ENCODE results near the gene GSKIP.
A peak's percentile ranks its signal among the peaks of the same experiment; 100 is the strongest.

The GSKIP gene

DNA sequence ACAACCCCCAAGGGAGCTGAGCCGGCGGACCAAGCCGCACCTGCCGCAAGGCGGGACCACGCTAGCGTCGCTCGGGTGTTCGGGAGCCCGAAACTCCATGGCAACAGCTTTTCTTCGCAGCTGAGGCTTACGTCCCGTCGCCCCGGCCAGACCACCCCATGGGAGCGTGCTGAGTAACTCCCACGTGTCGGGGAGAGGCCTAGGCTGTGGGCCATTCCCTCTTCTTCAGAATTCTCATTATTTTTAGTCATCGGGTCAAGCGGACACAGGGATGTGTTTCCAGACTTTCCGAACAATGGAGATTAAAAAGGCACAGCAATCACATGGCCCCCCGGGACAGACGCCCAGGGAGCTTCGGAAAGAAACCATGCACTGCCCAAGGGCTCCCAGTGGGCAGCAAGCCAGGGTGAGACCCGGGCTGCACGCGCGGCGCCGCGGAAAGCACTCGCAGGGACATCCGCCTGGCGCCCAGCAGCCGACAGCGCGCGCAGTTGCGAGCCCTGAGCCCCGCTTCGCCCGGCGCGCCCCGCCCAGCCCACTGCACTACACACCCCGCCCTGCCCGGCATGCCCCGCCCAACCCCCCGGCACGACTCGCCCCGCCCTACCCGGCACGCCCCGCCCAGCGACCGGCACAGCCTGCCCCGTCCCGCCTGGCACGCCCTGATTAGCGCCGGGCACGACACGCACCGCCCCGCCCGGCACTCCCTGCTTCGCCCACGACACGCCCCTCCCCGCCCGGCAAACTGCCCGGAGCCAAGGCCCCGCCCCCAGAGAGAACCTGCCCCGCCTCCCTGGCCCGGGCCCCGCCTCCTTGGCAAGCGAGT lies 28.2 kb downstream of the GSKIP start:
- TF ChIP-seq, protein P1, sequence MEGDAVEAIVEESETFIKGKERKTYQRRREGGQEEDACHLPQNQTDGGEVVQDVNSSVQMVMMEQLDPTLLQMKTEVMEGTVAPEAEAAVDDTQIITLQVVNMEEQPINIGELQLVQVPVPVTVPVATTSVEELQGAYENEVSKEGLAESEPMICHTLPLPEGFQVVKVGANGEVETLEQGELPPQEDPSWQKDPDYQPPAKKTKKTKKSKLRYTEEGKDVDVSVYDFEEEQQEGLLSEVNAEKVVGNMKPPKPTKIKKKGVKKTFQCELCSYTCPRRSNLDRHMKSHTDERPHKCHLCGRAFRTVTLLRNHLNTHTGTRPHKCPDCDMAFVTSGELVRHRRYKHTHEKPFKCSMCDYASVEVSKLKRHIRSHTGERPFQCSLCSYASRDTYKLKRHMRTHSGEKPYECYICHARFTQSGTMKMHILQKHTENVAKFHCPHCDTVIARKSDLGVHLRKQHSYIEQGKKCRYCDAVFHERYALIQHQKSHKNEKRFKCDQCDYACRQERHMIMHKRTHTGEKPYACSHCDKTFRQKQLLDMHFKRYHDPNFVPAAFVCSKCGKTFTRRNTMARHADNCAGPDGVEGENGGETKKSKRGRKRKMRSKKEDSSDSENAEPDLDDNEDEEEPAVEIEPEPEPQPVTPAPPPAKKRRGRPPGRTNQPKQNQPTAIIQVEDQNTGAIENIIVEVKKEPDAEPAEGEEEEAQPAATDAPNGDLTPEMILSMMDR (IDR thresholded peaks at IDR 0.05; ENCODE audit: extremely low read depth, missing control alignments) = no peak
- DNase-seq (ENCODE audit: low spot score) = peak; percentile 99

DNA sequence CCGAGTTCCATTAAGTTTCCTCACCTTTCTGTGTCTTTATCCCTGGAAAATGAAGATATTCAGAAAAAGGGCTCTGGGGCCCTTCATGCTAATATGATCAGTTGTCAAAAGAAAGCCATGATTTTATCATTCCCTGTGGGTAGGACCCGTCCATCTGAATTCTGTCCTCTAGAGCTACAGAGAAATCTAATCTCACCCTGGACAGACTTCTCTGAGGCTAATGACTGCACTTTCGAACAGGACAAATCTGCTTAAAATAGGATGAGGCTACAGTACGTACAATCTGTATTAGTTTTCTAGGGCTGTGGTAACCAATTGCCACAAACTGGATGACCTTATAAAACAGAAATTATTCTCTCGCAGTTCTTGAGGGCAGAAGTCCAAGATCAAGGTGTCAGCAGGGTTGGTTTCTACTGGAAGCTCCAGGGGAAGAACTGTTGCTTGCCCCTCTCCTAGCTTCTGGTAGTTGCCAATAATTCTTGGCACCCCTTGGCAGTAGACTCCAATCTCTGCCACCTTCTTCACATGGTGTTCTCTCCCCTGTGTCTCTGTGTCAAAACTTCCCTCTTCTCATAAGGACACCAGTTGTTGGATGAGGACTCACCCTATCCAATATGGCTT lies 29.9 kb downstream of the GSKIP start:
- DNase-seq (ENCODE audit: low spot score) = no peak

DNA sequence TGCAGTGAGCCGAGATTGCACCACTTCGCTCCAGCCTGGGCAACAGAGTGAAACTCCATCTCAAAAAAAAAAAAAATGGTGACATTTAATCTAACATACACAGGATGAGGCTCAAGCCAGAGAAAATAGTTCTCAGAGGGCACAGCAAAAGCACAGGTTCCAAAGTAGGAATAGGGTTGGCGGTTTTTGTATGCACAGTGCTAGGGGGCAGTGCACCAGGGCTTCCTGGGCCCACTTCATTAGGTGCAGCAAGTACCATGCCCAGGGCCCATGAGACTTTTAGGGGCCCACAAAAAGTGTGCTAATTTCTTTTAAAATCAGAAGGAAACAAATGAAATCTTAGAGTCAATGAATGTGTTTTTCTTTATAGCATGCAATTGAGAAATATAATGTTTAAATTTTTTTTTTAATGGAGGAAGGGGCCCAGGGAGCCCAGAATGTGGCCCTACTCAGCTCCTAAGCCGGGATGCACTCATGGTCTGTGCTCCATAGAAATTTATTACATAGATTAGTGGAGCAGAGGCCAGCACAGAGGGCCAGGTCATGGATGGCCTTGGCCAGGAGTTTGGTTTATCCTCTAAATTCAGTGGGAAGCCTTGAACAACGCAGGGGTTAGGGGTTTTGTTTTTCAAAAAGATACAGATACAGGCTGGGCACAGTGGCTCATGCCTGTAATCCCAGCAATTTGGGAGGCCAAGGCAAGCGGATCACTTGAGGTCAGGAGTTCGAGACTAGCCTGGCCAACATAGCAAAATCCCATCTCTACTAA lies 30.9 kb downstream of the GSKIP start:
- TF ChIP-seq, protein P1 (IDR thresholded peaks at IDR 0.05; ENCODE audit: extremely low read depth, missing control alignments) = no peak
- no peak for DNase-seq (ENCODE audit: low spot score)

More for the DNA sequence above, 29.9 kb downstream of the GSKIP start:
- TF ChIP-seq, protein P1 (IDR thresholded peaks at IDR 0.05; ENCODE audit: extremely low read depth, missing control alignments) = no peak

DNA sequence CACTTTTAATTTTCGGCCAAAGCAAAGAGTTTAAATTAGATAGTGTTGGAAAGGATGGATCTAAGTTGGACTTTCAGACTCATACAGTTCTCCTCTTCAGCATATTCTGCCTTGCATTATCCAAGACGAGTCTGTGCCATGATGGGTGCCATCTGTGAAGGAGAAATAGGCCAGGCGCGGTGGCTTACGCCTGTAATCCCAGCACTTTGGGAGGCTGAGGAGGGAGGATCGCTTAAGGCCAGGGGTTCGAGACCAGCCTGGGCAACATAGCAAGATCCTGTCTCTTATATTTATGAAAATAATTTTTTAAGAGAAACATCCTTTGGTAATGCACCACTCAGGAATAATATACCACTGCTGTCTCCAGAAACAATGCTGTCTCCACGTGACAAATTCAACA lies 35.1 kb downstream of the GSKIP start:
- DNase-seq (ENCODE audit: low spot score) = no peak
- TF ChIP-seq, protein P1 (IDR thresholded peaks at IDR 0.05; ENCODE audit: extremely low read depth, missing control alignments) = no peak

DNA sequence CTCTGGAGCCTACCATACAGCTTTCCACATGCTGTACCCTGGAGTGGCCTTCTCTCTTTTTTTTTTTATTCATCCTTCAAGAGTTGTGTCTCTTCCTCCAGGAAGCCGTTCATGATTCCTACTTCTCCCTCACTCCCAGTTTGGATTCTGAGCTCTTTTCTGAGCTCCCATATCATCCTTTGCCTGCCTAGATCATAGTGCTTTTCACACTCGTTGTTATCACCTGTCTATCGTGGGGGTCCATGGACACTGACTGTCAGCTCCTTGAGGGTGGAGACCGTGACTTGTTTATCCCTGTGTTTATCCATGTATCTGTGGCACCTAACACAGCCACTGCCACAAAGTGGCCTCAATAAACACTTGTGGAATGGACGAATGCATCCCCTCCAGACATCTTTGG lies 35.6 kb downstream of the GSKIP start:
- DNase-seq (ENCODE audit: low spot score) = no peak
- TF ChIP-seq, protein P1 (IDR thresholded peaks at IDR 0.05; ENCODE audit: extremely low read depth, missing control alignments) = no peak

DNA sequence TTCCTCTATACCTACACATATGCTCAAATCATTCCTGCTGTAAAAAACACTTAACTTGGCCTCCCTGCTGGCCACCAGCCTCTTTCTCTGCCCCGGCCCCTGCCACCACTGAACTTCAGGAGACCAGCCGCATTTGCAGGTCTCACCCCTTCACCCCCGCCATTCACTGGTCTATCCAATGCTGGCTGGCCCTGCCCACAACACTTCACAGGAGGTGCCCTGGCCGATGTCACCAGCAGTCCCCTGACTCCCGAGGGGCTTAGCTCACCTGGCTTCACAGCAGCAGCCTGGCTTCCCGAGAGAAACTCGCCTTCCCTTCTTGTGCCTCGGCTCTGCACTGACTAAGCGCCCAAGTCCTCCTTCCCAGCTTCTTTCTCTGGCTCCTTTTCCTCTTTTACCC lies 36.1 kb downstream of the GSKIP start:
- DNase-seq (ENCODE audit: low spot score) = no peak
- TF ChIP-seq, protein P1 (IDR thresholded peaks at IDR 0.05; ENCODE audit: extremely low read depth, missing control alignments) = no peak

DNA sequence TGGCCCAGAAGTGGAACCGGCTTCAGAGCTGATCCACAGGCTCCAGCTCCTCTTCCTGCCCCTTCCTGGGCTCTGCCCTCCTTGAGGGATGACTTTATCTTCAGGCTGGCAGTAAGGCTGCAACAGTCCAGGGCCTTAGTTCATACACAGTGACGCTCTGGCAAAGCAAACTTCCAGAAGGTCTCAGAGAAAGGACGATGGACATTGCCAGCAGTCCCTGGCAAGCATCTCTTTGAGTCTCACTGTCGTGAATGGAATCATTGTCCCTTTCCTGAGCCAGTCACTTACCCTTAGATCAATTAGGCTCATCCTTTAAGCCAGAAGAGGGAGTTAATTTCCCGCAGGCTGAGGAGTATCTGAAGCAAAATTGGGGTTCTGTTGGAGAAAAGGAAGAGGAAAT lies 37.2 kb downstream of the GSKIP start:
- TF ChIP-seq, protein P1 (IDR thresholded peaks at IDR 0.05; ENCODE audit: extremely low read depth, missing control alignments) = no peak
- no peak for DNase-seq (ENCODE audit: low spot score)
